ENCODE data around the gene GDPD3.

GDPD3 gene

DNA sequence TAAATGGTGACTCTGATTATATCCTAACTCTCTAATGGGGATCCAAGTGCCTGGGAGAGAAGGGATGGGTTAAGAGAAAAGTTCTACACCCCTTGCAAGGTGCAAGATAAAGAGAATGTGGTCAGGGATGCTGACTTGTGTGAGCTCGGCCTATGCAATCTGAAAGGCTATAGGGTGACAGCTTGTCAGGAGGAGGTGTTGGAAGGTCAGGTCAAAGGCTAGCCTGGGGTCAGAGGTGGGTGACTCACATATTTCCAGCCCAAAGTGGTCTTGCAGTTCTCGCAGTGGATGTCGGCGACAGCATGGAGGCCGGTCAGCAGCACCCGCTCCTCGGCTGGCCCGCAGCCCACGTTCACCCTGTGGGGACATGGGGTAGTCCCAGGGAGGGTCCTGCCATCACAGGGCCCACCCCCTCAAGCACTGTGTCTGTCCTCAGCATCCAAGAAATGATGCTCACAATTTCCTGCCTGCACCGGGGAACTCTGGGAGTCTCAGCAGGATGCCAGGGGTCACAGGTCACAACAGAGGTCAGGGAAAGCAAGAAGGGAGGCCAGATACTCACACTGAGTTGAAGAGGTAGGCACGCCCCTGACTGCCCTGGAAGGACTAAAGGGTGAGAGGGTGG is 18.7 kb downstream of the GDPD3 start:
- DNase-seq = no peak

DNA sequence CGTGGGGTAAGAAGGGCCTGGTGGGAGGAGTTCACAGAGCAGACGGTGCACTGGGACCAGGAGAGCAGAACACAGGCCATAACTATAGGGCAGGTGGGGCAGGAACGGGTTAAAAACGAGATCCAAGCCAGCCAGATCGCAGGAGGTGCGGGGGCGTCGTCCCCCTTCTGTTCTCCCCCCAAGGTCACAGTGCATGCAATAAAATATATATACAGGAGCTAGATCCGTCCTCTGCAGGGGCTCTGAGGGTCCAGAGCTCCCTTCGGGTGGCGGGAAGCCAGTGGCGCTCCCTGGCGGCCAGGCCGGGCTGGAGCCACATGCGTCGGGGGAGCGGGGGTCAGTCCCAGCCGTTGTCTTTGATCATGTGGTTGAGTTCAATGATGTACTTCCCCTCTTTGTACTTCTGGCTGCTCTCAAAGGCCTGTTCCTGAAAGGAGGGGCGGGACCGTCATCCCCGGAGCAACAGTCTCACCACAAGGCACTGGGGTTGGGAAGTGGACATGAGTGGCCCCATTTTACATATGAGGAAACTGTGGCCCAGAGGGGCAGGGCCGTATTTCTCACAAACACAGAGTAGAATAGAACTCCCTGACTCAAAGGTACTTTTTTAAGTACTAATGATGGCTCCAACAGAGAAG is 20.8 kb downstream of the GDPD3 start:
- peak; percentile 94 to 99 for DNase-seq

DNA sequence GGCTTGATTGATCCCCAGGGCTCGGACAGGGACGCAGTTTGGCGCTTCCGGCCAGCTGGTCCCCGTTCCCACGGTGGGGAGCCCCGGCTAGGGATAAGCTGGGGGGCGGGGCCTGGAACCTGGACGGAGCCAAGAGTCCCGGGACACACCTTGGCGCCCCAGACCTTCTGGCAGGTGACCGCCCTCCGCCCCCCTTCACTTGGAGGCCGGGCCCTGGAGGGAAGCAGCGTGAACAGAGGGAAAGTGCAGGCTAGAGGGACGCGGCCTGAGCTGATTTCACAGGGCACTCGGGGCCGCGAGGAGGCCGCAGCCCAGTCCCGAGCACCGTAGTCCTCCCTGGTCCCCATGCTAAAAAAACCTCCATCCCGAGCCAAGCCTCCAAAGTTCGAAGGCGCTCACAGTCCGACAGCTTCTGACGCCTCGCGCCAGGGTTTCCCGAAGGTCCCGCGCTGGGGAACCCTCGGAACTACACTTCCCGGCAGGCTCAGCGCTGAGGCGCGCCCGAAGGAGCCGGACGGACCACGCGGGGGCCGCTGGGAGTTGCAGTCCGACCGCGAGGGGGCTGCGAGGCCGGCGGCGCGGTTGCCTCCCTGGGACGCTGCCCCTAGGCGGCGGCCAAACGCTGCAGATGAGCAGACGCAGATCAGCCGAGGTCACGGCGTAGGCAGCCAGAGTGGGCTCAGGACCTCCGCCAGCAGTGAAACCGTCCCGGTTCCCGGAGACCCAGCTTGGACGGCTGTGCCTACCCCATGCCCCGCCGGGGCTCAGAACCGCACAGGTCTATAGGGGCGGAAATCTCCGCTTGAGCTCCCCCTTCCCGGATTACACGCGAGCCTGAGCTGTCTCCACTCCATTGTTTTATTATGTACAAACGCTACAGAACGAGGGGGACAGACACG is 21.6 kb downstream of the GDPD3 start, which contains the start of gene TBX6:
TSS of gene TBX6 (minus strand) at position 451 of the 899 bp plus-strand sequence. CDS start 731 bp downstream, outside the sequence.
- peak; percentile 90 to 96 for DNase-seq

DNA sequence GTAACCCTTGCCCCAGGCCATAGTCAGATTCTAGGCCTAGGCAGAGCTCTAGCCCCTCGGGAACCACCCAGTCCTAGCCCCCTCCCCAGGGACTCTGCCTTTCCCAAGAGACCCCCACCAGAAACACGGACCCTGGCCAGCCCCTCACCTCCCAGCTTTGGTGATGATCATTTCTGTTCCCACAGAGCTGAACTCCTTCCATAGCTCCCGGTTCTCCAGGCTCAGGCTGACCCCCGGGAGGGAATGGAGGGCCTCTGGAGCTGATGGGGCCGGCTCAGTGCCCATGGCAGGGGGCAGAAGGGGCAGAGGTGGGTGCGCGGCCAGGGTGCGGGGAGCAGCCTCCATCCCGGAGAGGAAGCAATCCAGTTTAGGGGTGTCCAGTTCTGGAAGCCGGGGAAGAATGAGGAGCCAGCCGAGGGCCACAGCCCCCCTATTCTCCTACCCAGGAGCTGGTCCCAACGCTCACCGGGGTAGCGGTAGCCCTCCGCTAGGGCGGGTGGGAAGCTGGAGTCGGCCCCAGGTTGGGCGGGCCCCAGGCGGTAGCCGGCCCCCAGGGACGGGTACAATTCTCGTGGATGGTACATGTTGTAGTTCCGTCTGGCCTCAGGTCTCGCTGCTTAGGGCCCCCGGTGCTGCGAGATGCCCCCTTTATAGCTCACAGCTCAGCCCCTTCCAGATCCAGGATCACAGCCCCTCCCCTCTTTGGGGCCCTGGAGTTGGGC is 22.6 kb downstream of the GDPD3 start:
- no peak for DNase-seq

DNA sequence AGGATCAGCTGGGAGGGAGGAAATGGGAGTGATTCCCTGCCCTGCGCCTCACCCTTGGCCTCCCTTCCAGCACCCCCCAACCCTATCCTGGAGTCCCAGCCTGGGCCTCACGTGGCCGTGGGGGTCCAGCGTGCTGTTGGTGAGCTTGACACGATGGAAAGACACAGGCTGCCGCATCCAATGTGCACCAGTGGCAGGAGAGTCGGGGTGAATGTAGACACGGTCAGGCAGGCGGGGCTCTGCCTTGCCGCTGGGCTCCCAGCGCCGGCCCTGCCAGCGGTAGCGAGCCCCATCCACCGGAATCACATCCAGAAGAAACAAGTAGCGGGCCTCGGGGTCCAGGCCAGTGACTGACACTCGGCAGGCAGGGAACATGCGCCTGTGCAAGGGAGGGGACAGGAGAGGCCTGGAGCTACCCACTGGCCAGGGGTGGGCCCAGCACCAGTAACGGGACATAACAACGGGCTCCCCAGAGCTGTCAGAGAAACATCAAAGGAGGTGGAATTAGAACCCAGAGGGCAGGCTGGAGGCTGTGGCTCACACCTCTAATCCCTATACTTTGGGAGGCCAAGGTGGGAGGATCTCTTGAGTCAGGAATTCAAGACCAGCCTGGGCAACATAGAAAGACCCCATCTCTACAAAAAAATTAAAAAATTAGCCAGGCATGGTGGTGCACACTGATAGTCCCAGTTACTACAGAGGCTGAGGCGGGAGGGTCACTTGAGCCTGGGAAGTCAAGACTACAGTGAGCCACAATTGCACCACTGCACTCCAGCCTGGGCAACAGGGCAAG is 24.3 kb downstream of the GDPD3 start:
- no peak for DNase-seq

DNA sequence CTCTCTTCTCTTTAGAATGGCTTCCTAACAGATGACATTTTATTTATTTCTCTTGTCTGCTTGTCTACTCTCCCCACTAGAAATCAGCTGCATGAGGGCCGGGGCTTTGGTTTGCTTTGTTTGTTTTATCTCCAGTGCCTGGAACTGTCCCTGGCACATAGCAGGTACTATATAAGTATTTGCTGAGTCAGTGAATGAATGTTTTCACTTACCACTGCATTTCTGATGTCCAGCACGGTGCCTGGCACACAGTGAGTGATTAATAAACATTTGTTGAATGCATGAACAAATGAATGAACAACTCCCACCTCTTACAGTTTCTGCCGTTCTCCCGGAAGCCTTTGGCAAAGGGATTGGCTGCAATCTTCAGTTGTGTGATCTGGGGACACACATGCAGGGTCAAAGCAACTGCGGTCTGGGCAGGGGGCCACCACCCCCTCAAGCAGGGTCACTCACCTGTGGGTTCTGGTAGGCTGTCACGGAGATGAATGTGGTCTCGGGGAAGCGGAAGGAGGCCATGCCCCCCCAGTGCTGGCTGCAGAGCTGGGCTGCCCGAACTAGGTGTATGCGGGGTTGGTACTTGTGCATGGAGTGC is 25.0 kb downstream of the GDPD3 start:
- no peak for DNase-seq

DNA sequence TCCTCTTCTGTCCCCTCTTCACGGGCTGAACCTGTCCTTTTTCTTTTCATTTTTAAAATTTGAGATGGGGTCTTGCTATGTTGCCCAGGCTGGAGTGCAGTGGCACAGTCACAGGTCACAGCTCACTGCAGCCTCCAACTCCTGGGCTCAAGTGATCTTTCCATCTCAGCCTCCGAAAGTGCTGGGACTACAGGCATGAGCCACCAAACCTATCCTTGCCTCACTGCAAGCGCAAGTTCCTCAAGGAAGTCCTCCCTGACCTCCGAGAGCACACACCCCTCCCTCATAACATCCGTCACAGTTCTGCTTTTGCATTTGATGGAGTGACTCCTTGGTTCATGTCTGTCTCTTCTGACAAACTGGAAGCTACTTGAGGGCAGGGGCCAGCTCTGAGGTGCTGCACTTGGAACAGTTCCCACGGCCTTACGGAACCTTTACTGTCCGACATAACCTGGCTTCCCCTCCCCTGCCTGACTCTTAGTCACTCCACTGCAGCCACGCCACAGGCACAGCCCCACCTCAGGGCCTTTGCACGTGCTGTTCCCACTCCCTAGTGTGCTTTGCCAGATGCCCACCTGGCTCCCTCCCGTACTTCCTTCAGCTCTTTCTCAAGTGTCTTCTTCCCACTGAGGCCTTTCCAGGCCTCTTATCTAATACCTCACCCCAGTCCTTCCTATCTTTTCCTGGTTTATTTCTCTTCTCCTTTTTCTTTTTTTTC is 26.0 kb downstream of the GDPD3 start:
- peak; percentile 80 to 85 for DNase-seq

DNA sequence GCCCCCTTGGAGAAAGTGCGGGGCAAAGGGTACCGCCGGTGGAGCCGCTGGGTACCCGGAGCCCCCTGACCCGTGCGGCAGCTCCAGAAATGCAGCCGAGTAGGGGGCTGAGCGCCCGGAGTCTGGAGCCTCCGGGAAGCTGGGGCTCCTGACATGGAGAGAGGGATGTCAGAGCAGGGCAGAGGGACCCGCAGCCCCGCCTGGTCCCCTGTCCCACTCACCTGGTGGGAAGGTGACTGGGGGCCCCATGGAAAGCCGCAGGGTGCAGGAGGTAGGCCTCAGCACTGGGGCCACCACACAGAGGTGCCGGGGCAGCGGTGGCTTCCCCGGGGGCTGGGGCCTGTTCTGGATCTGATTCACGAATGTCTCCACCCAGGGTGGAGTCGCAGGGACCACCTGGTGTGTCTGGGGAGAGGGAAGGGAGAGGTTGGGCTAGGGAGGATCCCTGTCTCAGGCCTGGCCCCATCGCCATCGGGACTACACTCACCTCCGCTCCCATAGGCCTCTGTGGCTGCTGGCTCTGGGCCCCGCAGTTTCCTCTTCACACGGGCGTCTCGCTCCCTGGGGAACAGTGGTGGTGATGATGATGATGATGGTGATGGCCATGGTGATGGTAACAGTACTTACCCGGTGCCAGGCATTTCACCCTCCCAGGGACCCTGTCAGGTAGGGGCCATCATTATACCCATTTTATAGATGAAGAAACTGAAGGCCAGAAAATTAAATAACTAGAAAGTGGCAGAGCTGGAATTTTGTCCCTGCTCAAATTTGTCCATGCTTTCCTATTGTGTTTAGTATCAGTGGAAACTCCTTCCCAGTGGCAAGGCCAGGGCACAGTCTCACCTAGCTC is 26.8 kb downstream of the GDPD3 start:
- no peak for DNase-seq

DNA sequence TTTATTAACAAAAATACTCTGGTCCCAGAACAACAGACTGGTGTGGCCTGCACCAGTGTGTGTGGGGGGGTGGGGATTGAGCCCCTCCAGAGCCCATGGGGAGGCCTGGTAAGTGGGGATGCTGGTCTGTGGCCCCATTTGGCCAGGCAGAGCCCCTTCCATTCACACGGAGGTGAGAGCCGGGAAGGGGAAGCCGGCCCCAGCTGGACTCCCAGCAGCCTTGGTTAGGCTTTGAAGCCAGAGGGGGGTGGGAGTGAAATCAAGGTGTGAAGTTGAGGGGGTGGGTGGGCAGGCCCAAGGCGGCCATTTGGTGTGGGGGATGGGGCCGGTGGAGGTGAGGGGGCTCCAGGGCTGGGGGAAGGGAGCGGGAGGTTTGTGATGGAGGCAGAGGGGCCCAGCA is 27.5 kb downstream of the GDPD3 start:
- DNase-seq = no peak

DNA sequence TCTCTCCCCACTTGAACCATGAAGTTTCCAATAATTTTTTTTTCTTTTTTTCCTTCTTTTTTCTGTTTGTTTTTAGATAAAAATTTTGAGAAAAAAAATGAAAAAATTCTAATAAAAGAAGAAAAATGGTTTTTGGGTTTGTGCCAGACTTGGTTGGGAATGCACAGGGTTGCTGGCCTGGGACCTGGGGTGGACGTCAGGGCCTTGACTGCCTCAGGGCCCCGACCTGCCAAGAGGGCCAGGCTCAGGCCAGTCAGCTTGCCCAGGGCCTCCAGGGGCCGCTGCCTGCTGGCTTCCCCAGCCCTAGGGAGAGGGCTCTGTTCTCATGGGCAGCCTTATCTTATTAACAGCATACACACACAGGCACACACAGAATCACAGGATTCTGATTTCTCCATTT is 28.1 kb downstream of the GDPD3 start:
- DNase-seq = no peak

DNA sequence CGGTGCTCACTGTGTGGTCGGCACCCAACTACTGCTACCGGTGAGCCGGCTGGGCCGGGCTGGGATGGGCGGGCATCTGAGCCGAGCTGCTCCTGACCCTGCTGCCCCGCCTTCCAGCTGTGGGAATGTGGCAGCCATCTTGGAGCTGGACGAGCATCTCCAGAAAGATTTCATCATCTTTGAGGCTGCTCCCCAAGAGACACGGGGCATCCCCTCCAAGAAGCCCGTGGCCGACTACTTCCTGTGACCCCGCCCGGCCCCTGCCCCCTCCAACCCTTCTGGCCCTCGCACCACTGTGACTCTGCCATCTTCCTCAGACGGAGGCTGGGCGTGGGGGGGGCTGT is 28.5 kb downstream of the GDPD3 start:
- DNase-seq = no peak

DNA sequence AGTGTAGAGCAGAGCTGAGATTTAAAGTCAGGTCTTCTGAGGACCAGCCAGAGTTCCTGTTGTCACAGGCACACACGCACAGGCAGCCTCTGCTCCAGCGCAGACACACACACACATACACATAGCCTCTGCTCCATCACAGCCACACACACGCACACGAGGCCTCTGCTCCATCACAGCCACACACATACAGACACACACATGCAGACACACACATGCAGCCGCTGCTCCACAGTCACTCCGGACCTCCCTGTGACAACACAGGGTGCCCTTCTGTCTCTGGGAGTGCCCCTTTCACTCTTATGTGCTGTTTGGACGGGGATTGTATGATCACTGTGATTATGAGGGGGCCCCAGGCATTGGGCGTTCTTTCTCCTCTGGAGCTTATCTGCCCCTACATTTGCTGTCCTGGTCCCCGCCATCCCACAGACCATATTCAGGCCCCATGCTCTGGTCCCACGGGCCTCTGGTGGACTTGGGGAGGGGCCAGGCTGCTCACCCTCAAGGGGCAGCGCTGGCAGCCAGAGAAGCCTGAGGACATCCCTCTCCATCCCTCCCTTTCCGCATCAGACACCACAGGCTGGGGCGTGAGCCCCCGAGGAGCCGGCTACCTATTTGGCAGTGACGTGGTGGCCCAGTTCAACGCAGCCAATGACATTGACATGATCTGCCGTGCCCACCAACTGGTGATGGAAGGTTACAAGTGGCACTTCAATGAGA is 29.1 kb downstream of the GDPD3 start:
- no peak for DNase-seq

DNA sequence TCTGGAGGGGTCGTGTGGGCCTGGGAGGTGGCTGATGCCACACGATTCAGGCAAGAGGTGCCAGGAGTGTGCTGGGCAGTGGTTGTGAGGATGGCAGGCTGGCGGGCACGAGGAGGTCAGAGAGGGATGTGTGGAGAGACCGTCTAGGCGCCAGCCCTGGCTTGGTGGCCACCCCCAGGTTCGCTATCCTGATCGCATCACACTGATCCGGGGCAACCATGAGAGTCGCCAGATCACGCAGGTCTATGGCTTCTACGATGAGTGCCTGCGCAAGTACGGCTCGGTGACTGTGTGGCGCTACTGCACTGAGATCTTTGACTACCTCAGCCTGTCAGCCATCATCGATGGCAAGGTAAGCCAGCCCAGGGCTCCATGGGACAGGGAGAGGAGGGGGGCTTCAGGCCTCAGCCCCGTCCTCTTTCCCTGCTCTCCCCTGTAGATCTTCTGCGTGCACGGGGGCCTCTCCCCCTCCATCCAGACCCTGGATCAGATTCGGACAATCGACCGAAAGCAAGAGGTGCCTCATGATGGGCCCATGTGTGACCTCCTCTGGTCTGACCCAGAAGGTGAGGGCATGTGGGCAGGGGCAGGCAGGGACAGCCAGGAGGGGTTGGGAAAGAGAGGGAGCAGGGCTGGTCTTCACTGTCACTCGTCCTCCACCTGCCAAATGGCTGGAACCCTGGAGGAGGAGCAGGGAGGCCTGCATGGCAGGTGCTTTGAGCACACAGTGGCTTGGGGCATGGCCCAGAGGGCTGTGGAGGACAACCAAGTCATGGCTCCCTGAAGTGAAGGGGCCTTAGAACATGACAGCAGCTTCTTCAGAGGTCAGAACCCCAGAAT is 29.9 kb downstream of the GDPD3 start:
- no peak for DNase-seq

DNA sequence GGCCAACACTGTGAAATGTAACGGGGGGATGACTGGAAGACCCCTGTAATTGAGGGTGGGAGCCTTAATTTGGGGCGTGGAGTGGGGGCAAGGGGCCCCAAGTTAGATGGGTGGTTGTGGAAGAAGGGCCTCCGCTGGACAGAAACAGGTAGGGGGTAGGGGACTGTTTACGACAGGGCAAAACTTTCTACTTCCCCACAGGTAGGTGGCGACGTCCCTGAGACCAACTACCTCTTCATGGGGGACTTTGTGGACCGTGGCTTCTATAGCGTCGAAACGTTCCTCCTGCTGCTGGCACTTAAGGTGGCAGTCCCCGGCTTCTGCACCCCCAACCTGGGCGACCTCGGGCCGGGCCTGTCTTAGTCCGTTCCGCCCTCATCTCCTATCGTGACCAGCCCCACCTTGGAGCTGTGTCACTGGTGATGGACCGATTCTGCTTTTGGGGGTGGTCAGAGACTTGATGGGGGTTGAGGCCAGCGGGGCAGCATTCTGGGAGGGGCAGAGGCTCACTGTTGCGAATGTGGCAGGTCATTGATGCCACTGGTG is 30.7 kb downstream of the GDPD3 start:
- DNase-seq = no peak

DNA sequence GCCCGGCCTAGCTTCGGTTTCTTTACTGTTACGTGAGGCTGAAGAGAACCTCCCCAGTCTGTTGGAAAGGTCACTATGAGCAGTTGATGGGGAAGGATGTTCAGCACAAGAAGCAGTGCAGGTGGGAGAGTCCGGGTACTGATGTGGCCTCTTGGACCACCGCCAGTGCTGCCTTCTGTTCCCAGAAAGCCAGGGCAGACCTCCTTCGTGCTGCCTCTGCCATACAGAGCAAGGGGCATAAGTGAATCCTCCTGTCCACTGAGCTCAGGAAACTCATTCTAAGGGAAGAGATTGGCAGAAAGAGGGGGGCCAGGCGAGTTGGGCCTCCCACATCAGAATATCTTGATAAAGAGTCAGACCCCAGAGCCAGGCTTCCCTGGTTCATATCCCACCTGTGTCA is 33.9 kb downstream of the GDPD3 start:
- no peak for DNase-seq

DNA sequence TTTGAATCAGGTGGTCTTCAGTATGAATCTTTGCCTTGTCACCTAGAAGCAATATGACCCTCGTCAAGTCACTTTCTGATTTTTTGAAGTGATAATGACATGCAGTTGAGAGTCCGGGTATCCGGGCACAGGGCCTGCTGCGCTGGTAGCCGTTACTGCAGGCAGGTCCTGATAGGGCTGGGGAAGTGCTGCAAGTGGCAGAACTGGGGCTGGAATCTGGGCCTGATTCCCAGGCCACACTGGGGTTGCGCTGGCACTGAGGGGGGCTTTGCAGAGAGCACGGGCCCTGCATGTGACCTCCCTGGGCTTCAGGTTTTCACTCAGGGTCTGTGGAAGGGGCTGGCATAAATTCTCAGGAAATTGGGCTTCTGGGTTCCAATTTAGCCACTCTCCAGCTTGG is 34.6 kb downstream of the GDPD3 start:
- no peak for DNase-seq

DNA sequence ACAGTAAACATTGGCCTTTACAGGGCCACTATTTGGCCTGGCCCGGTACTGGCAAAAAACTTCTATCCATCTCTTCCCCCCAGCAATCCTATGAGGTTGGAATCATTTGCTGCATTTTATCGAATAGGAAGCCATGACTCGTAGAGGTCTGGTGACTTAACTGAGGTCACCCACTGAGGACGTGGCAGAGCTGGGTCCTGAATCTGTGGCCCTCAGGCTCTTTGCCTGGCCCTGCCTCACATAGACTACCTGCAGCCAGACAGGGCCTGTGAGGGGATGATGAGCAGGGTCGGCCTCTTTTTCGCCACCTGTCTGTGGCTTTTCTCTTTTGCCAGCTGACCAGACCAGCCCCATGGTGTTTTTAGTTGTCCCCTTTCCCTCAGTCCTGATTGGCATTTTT is 35.7 kb downstream of the GDPD3 start:
- no peak for DNase-seq

DNA sequence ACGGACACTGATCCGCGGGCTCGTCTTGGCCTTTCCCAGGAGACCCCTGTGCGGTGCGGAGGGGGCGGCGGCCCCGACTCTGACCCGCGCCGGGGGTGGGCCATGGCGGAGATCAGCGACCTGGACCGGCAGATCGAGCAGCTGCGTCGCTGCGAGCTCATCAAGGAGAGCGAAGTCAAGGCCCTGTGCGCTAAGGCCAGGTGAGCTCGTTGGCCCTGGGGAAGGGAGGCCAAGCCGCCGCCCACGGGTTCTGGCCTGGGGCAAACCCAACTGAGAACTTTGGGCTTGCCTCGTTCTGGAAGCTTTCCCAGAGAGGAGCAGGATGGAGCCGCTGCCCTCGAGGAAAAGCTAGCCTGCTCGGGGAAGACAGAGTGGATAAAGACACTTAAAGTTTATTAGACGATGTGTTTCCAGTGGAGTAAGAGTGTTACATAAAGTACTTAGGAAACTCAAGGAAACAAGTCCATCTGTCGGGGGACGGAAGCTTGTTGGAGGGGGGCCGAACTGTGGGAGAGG is 37.0 kb downstream of the GDPD3 start:
- DNase-seq = no peak

Measured in inflammatory macrophage treated with lipopolysaccharide for 1 hour (primary cell).